Neural progenitor cell (in vitro differentiated cells): ENCODE results near the gene OSM.

Experiments used
- CTCF ChIP-seq: fragments of 200-600 bp; sonication (generic); IDR thresholded peaks from 2 replicates; pipeline ENCODE4 v1.5.1; 2017; ENCODE audit warnings: antibody characterized with exemption, mild to moderate bottlenecking
- EZH2 ChIP-seq: fragments of 200-600 bp; sonication (generic); IDR thresholded peaks from 2 replicates; pipeline ENCODE4 v1.6.1; 2017; ENCODE audit warnings: antibody characterized with exemption, mild to moderate bottlenecking, moderate library complexity
- EZH2phosphoT487 ChIP-seq: fragments of 200-600 bp; sonication (generic); IDR thresholded peaks from 2 replicates; pipeline ENCODE4 v1.6.1; 2017; ENCODE audit warnings: antibody characterized with exemption

DNA sequence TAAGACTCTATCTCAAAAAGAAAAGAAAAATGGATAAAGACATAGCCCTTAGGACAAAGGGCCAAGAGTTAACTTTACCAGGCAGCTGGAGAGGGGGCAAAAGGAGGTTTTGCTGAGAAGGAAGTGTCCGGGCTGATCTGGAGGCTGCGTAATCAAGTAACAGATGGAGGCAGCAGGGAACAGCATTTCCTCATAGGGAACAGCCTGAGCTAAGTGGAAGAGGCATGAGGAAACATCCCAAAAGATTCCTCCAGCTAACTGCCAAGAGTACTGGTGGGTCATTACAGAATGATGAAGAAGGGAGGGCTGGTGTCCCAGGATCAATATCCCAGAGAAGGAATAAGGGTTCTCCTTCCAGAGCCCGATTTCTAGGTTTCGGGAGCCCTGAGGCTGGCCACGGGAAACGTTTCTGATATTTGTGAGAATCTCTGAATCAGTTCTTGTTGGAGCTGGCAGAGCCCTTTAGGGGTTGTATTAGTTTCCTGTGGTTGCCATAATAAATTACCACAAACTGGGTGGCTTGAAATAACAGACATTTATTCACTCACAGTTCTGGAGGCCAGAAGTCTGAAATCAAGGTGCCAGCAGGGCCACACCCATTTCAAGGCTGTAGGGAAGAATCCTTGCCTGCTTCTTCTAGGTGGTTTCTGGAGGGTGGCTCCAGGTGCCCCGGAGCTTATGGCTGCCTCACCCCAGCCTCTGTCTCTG, 41.3 kb downstream of the OSM start:
- no peak for TF ChIP-seq CTCF
- no peak for TF ChIP-seq EZH2
- TF ChIP-seq EZH2phosphoT487, result no peak
